Measurements from ENCODE around the gene COL19A1.

Gene COL19A1

DNA sequence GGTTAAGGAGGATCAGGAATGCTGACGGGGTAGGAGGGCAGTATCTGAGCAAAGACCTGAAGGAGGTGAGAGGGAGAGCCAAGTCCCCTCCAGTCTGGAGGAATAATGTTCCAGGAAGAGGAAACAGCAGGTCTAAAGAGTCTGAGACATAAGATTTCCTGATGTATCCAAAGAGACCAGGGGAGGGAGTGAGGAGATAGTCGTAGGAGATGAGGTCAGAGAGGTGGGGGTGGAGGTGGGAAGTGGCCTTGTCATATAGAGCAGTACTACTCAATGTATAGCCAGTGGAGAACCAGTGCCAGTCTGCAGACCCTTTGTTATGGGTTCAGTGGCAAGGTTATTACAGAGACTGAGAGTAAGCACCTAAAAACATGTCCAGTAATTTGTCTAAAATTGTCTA lies 305.9 kb downstream of the COL19A1 start:
- no peak overlapping the region for H3K4me3 ChIP-seq (ENCODE audit: low read length)
- peaks cover 2% of the 10 kb centered on the region for H3K9me3 ChIP-seq (ENCODE audit: low read length)
- H3K27me3 ChIP-seq (ENCODE audit: insufficient read depth, low read length): no peaks in the 10 kb centered on the region
- H3K36me3 ChIP-seq (ENCODE audit: insufficient read depth, low read length): no peaks in the 10 kb centered on the region
- no peak overlapping the region for H2AFZ ChIP-seq (ENCODE audit: low read depth, low read length)
- H3K4me1 ChIP-seq (ENCODE audit: insufficient read depth, low read length): no peaks in the 10 kb centered on the region

DNA sequence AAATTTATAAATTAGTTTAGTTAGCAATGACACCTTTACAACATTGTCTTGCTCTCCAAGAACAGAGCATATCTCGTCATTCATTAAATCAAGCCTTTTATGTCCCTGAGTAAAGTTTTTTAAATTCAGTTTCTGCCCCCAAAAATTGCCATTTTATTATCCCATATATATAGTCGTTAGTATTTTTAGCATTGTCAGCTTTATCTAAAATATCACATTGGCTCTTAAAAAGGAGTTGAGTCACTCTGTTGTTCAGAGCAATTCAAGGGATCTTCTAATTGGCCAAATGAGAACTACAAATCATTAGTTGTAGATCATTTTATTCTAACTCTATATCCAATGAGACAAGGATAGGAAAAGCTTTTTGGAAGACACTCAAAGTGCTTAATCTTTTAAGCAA lies 309.4 kb downstream of the COL19A1 start:
- H3K36me3 ChIP-seq (ENCODE audit: insufficient read depth, low read length): no peaks in the 10 kb centered on the region
- H3K4me1 ChIP-seq (ENCODE audit: insufficient read depth, low read length): no peaks in the 10 kb centered on the region
- peaks cover 2% of the 10 kb centered on the region for H3K9me3 ChIP-seq (ENCODE audit: low read length)
- no peak overlapping the region for H2AFZ ChIP-seq (ENCODE audit: low read depth, low read length)
- H3K4me3 ChIP-seq (ENCODE audit: low read length): no peak overlapping the region
- no peaks in the 10 kb centered on the region for H3K27me3 ChIP-seq (ENCODE audit: insufficient read depth, low read length)

DNA sequence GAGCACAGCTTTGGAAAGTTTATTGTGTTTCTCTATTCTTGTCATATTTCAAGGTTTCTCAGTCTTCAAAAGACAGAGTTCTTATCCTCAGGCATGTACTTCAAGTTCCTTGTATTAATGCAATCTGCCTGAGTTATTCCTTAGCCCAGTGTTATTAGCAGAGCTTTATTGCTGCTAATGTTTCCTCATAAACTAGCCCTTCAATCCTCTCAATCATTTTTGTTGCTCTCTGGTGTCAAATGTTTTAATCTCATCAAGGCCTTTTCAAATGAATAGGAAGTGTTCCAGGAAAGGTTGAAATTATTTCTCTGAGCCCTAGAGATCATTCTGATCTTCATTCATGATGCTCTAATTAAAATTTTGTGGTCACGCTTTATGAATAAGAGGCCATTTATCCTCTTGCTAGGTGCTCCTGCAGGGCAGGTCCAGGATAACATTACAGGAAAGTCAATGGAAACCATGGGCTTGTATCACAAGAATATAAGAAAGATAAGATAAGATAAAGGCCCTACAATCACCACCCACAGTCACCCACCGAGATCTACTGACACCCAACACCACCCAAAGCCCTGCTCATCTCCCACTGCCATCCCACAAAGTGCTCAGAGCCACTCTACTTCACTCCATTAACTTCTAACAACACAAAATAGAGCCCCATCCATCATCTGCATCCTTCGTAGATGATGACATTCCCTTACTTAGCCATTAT lies 310.6 kb downstream of the COL19A1 start:
- no peak overlapping the region for H2AFZ ChIP-seq (ENCODE audit: low read depth, low read length)
- H3K9me3 ChIP-seq (ENCODE audit: low read length): peaks cover 2% of the 10 kb centered on the region
- no peak overlapping the region for H3K4me3 ChIP-seq (ENCODE audit: low read length)
- no peaks in the 10 kb centered on the region for H3K36me3 ChIP-seq (ENCODE audit: insufficient read depth, low read length)
- no peaks in the 10 kb centered on the region for H3K27me3 ChIP-seq (ENCODE audit: insufficient read depth, low read length)
- H3K4me1 ChIP-seq (ENCODE audit: insufficient read depth, low read length): no peaks in the 10 kb centered on the region

DNA sequence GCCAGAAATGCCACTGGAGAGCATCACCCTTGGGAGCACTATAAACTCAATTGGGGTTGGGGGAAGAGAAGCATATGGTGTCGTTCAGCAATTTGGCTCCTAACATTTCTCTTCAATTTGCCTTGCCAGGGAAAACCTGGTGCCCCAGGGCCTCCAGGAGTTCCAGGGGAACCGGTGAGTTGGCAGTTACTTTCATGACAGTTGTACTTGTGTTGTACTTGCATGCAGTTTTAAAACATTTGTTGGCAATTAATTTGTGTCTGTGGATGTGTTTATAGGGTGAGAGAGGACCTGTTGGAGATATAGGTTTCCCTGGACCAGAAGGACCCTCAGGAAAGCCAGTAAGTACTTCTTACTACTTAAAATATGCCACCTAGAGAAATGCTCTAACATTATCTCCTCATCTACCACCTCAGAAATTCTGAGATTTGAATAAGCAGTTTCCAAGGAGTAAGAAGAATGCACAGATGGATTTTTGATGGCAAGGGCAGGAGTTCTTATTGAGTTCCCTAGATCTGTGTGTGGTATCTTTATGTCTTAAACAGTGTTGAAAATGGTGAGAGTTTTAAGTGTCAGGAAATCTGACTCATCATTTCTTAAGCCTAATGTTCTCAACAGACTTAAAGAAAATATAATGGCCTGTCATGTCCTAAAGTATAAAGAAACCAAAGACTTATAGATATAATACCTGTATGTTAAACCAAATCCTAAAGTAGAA lies 314.0 kb downstream of the COL19A1 start:
- H3K9me3 ChIP-seq (ENCODE audit: low read length): no peaks in the 10 kb centered on the region
- no peak overlapping the region for H2AFZ ChIP-seq (ENCODE audit: low read depth, low read length)
- H3K4me1 ChIP-seq (ENCODE audit: insufficient read depth, low read length): no peaks in the 10 kb centered on the region
- H3K4me3 ChIP-seq (ENCODE audit: low read length): no peak overlapping the region
- H3K27me3 ChIP-seq (ENCODE audit: insufficient read depth, low read length): no peaks in the 10 kb centered on the region
- H3K36me3 ChIP-seq (ENCODE audit: insufficient read depth, low read length): no peaks in the 10 kb centered on the region

DNA sequence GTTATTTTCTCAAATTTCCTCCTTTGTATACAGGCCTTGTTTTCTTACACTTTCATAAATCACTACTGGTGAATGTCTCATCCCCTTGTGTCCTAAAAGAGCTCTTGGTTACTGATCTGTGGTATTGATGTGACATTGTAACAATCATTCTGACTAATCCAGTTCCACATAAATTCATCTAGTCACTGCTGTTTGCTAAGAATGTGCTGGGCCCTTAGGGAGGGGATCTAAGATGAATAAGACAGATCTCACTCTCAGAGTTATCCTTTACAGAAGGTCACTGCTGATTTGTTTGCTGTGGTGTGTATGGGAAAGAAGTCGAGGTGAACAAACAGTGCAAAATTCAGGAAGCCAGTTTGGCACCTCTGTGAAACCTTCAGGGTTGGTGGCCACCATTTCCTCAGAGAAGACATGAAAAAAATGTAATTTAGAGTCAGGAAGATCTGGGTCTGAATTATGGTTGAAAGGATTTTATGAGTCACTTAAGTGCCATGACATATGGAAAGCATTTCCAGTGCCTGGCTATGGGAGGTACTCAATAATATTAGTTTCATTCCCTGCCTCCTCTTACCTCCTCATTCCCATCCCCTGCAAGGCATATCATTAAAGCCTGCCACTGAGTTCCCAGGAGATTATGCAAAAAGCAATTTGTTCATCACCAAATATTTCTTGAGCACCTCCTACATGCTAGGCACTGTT lies 314.7 kb downstream of the COL19A1 start:
- H3K27me3 ChIP-seq (ENCODE audit: insufficient read depth, low read length): no peaks in the 10 kb centered on the region
- no peaks in the 10 kb centered on the region for H3K4me1 ChIP-seq (ENCODE audit: insufficient read depth, low read length)
- no peaks in the 10 kb centered on the region for H3K36me3 ChIP-seq (ENCODE audit: insufficient read depth, low read length)
- no peak overlapping the region for H2AFZ ChIP-seq (ENCODE audit: low read depth, low read length)
- H3K4me3 ChIP-seq (ENCODE audit: low read length): no peak overlapping the region
- no peaks in the 10 kb centered on the region for H3K9me3 ChIP-seq (ENCODE audit: low read length)

DNA sequence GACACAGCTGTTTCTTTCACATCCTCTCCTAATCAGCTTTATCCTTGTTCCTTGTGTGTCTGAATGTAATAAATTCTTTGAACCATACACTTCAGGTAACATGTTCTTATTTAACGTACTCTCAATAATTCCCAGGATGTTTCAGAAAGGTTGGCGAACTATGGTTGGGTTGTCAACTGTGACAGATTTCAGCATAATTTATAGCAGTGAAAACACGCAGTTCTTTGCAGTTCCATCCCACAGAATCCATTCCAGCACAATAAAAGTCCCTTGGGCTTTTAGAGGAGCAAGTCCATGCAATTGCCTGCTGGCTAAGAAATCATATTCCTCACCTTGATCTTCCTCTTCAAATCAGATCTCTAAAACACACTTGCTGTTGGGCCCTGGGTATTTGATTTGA lies 317.2 kb downstream of the COL19A1 start:
- Histone ChIP-seq H2AFZ (ENCODE audit: low read depth, low read length) (no peak overlapping the region), H3K9me3 (ENCODE audit: low read length) (no peaks in the 10 kb centered on the region), H3K4me1 (ENCODE audit: insufficient read depth, low read length) (no peaks in the 10 kb centered on the region), H3K36me3 (ENCODE audit: insufficient read depth, low read length) (no peaks in the 10 kb centered on the region), H3K27me3 (ENCODE audit: insufficient read depth, low read length) (no peaks in the 10 kb centered on the region), H3K4me3 (ENCODE audit: low read length) (no peak overlapping the region)

DNA sequence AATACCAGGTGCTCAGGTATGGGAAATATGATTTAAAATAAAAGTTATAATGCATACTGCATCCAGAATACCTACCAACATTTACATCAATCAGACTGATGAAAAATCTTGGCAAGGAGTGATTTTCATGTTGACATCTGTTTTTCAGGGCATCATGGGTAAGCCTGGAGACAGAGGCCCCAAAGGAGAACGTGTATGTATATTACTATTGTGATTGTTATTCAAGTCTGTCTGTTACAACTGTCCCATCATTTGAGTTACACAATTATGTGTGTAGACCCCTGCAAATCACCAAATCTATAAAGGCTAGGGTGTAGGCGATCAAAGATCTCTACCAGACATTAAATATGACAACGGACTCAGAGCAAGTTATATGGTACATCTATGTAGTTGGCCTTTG lies 318.4 kb downstream of the COL19A1 start:
- H3K4me1 ChIP-seq (ENCODE audit: insufficient read depth, low read length): no peaks in the 10 kb centered on the region
- H3K9me3 ChIP-seq (ENCODE audit: low read length): no peaks in the 10 kb centered on the region
- H3K36me3 ChIP-seq (ENCODE audit: insufficient read depth, low read length): no peaks in the 10 kb centered on the region
- no peaks in the 10 kb centered on the region for H3K27me3 ChIP-seq (ENCODE audit: insufficient read depth, low read length)
- no peak overlapping the region for H2AFZ ChIP-seq (ENCODE audit: low read depth, low read length)
- no peak overlapping the region for H3K4me3 ChIP-seq (ENCODE audit: low read length)

DNA sequence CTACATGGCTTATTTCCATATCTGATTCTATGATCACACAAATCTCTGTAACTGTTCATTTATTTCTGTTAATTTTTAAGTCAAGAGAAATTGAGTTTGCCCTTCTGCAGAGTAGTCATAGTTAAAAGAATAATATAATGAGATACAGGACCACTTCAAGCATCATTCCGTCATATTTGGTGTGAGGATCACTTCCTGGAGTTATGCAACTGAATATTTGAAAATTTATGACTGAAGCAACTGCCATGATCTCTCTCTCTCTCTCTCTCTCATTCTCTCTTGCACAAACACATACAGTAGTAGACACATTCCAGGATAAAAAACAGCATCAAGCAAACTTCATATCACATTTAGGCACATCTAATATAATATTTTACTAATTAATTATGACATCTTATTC lies 320.1 kb downstream of the COL19A1 start:
- H3K9me3 ChIP-seq (ENCODE audit: low read length): no peaks in the 10 kb centered on the region
- no peaks in the 10 kb centered on the region for H3K36me3 ChIP-seq (ENCODE audit: insufficient read depth, low read length)
- no peak overlapping the region for H3K4me3 ChIP-seq (ENCODE audit: low read length)
- no peaks in the 10 kb centered on the region for H3K27me3 ChIP-seq (ENCODE audit: insufficient read depth, low read length)
- no peaks in the 10 kb centered on the region for H3K4me1 ChIP-seq (ENCODE audit: insufficient read depth, low read length)
- no peak overlapping the region for H2AFZ ChIP-seq (ENCODE audit: low read depth, low read length)

DNA sequence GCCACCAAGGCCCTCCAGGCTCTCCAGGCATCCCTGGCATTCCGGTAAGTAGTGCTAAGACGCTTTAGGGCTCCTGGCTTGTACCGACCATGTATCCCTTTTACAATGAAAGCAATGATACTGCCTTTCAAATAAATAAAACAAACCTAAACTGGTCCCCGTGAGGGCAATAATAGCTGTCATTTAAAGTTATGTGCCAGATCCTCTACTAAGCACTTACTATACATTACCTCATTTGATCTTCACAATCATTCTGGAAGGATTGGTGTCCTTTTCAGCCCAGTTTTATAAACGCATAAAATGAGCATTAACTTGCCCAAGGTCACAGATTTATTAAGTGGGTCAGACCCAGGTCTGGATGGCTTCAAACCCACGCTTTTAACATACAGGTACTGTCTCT lies 321.8 kb downstream of the COL19A1 start:
- H3K36me3 ChIP-seq (ENCODE audit: insufficient read depth, low read length): no peaks in the 10 kb centered on the region
- H3K9me3 ChIP-seq (ENCODE audit: low read length): no peaks in the 10 kb centered on the region
- no peaks in the 10 kb centered on the region for H3K27me3 ChIP-seq (ENCODE audit: insufficient read depth, low read length)
- H2AFZ ChIP-seq (ENCODE audit: low read depth, low read length): no peak overlapping the region
- no peak overlapping the region for H3K4me3 ChIP-seq (ENCODE audit: low read length)
- no peaks in the 10 kb centered on the region for H3K4me1 ChIP-seq (ENCODE audit: insufficient read depth, low read length)

DNA sequence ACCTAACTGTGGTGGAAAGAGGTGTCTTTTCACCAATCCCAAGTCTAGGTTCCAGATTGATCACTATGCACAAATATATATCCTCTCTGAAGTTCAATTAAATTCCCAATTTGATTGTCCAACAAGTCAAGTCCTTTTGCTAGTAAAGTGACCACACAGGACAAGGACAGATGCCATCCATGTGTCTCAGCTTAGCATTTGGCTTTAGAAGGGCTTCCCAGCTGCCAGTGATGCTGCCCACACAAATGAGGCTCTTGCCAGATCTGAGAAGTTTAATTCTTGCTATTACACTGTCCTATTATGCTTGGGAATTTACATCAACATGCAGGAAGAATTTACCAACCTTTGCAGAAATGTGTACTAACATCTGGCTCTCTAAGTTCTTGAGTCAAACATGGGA lies 328.1 kb downstream of the COL19A1 start:
- no peaks in the 10 kb centered on the region for H3K9me3 ChIP-seq (ENCODE audit: low read length)
- no peaks in the 10 kb centered on the region for H3K36me3 ChIP-seq (ENCODE audit: insufficient read depth, low read length)
- no peaks in the 10 kb centered on the region for H3K27me3 ChIP-seq (ENCODE audit: insufficient read depth, low read length)
- H3K4me3 ChIP-seq (ENCODE audit: low read length): no peak overlapping the region
- H2AFZ ChIP-seq (ENCODE audit: low read depth, low read length): no peak overlapping the region
- no peaks in the 10 kb centered on the region for H3K4me1 ChIP-seq (ENCODE audit: insufficient read depth, low read length)

DNA sequence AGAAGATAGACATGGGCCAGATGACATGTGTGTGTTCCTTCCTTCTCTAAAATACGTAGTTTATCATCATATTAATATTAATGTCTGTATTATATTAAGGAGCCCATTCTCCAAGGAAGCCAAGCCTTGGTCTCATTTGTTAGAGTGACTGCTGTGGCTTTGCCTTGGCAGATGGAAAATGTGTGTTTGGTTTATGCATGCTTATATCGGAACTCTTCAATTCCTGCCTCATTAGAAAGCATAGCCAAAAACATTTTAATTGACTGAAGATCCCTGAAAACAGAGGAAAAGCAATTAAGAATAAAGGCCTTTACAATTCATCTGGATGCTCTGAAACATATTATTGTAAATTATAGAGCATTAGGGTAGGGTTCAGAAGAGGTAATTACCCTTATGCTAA lies 330.2 kb downstream of the COL19A1 start:
- Histone ChIP-seq H3K36me3 (ENCODE audit: insufficient read depth, low read length) (no peaks in the 10 kb centered on the region), H3K4me3 (ENCODE audit: low read length) (no peak overlapping the region), H3K4me1 (ENCODE audit: insufficient read depth, low read length) (no peaks in the 10 kb centered on the region), H3K9me3 (ENCODE audit: low read length) (no peaks in the 10 kb centered on the region), H2AFZ (ENCODE audit: low read depth, low read length) (no peak overlapping the region), H3K27me3 (ENCODE audit: insufficient read depth, low read length) (no peaks in the 10 kb centered on the region)

DNA sequence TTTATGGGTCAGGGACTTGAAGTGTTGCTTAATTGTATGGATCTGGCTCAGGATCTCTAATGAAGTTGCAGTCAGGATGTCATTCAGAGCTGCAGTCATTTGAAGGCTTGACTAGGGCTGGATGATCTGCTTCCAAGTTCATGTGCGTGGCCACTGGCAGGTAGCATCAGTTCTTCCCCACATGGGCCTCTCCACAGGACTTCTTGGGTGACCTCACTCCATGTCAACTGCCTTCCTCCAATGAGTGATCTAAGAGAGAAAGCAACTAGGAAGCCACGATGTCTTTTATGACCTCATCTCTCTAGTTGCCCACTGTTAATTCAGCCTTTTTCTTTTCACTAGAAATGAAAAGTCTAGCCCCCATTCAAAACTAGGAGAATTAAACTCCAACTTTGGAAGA lies 332.4 kb downstream of the COL19A1 start:
- H3K9me3 ChIP-seq (ENCODE audit: low read length): no peaks in the 10 kb centered on the region
- H3K4me1 ChIP-seq (ENCODE audit: insufficient read depth, low read length): peaks cover 8% of the 10 kb centered on the region
- no peaks in the 10 kb centered on the region for H3K36me3 ChIP-seq (ENCODE audit: insufficient read depth, low read length)
- H3K4me3 ChIP-seq (ENCODE audit: low read length): no peak overlapping the region
- no peaks in the 10 kb centered on the region for H3K27me3 ChIP-seq (ENCODE audit: insufficient read depth, low read length)
- no peak overlapping the region for H2AFZ ChIP-seq (ENCODE audit: low read depth, low read length)

DNA sequence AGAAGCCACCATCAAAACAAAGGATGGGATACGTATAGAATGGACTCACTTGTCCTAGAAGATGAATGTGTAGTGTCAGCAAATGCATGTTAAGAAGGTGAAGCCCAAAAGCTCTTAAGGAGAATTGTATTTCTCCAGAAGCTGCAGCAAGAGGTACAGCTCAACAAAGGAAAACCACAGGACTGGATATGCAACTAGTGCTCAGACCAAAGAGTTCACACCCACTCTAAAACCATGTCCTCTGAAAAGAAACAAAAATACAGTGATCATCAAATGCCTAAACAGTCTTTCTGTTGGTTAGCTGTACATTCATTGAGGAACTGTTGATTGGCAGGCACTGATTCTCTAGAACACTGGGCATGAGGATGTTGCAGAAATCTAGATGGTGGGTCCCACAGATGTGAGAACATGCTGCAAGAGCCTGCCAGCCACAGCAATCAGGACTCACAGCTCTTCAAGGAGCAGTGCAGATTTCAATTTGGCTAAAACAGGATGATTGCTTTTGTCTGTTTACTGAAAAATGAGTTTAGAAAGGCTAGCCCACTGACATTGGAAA lies 342.0 kb downstream of the COL19A1 start:
- Histone ChIP-seq H3K4me3 (ENCODE audit: low read length) (no peak overlapping the region), H2AFZ (ENCODE audit: low read depth, low read length) (peak overlapping the region; percentile 0), H3K27me3 (ENCODE audit: insufficient read depth, low read length) (no peaks in the 10 kb centered on the region), H3K9me3 (ENCODE audit: low read length) (no peaks in the 10 kb centered on the region), H3K4me1 (ENCODE audit: insufficient read depth, low read length) (peaks cover 6% of the 10 kb centered on the region), H3K36me3 (ENCODE audit: insufficient read depth, low read length) (no peaks in the 10 kb centered on the region)

All from neuron (in vitro differentiated cells).